IMR-90 (cell line): ENCODE results near the gene CPLX1. TPM values are rescaled to one million over a fixed set of nuclear protein-coding genes. Genes with fewer than 3 reads are reported as not detected.
"Not testable (repeated sequence)": the region's sequence is repeated elsewhere in the genome, so short reads cannot be mapped to it uniquely, and the experiment has no call there.

ENCODE experiments used
- ATAC-seq: fragments of 200-7000 bp; cut with Tn5 transposase; 2 replicates; pipeline ENCODE4 v1.9.1; 2020; ENCODE audit warnings: low read depth, mild to moderate bottlenecking, moderate library complexity
- BruUV-seq: library from RNA; stranded (reverse); fragments of 400-500 nt; replicated peaks from 2 replicates; lab custom pipeline; 2021; lab: Mats Ljungman, UMichigan
- CTCF ChIA-PET: fragments of 300-600 bp; formaldehyde crosslinking; extraction: SDS; loops from one replicate; lab custom pipeline; 2021; ENCODE audit warnings: antibody characterized with exemption; lab: Yijun Ruan, JAX
- POLR2A ChIA-PET: fragments of 300-600 bp; sonication (Branson Sonifier 250); formaldehyde crosslinking; loops from one replicate; lab custom pipeline; 2022; ENCODE audit warnings: antibody characterized with exemption; ENCODE audit not compliant: unreplicated experiment; lab: Charles Lee
- DNase-seq: peaks from one replicate; pipeline ENCODE4 v3.0.0; 2013
- H2AFZ ChIP-seq: replicated peaks from 2 replicates; pipeline ENCODE3; 2013; ENCODE audit warnings: low read length, mild to moderate bottlenecking; ENCODE audit not compliant: poor library complexity
- H2AK5ac ChIP-seq: 2 replicates; pipeline ENCODE4 v1.6.1; 2013; ENCODE audit warnings: low read depth, low read length, inconsistent platforms
- H2AK9ac ChIP-seq: replicated peaks from 2 replicates; pipeline ENCODE3; 2013; ENCODE audit warnings: mild to moderate bottlenecking, low read depth, low read length, moderate library complexity; ENCODE audit not compliant: poor library complexity
- H2BK120ac ChIP-seq: 2 replicates; pipeline ENCODE4 v1.6.1; 2013; ENCODE audit warnings: low read depth, low read length, inconsistent platforms
- H2BK15ac ChIP-seq: 3 replicates; pipeline ENCODE4 v1.6.1; 2013; ENCODE audit warnings: low read depth, low read length, inconsistent platforms
- H2BK20ac ChIP-seq: 2 replicates; pipeline ENCODE4 v1.6.1; 2013; ENCODE audit warnings: low read depth, mild to moderate bottlenecking, inconsistent platforms, low read length, moderate library complexity
- H2BK5ac ChIP-seq: 2 replicates; pipeline ENCODE4 v1.6.1; 2013; ENCODE audit warnings: mild to moderate bottlenecking, low read depth, low read length, inconsistent platforms; ENCODE audit not compliant: poor library complexity, severe bottlenecking
- H3K14ac ChIP-seq: replicated peaks from 2 replicates; pipeline ENCODE4 v1.6.1; 2013; ENCODE audit warnings: low read depth, low read length, inconsistent platforms
- H3K18ac ChIP-seq: 2 replicates; pipeline ENCODE4 v1.6.1; 2013; ENCODE audit warnings: low read depth, low read length, control low read depth
- H3K23ac ChIP-seq: 2 replicates; pipeline ENCODE4 v1.6.1; 2013; ENCODE audit warnings: low read depth, low read length, inconsistent platforms
- H3K27ac ChIP-seq: 2 replicates; pipeline ENCODE4 v1.5.1; 2013; ENCODE audit warnings: mild to moderate bottlenecking, control low read depth, low read length; ENCODE audit not compliant: insufficient read depth
- H3K27me3 ChIP-seq: 2 replicates; pipeline ENCODE4 v1.6.1; 2013; ENCODE audit warnings: low read length; ENCODE audit not compliant: control insufficient read depth, insufficient read depth
- H3K36me3 ChIP-seq: 2 replicates; pipeline ENCODE4 v1.6.1; 2013; ENCODE audit warnings: low read length, mixed read lengths; ENCODE audit not compliant: control insufficient read depth, insufficient read depth
- H3K4ac ChIP-seq: 2 replicates; pipeline ENCODE4 v1.6.1; 2013; ENCODE audit warnings: low read depth, low read length, inconsistent platforms
- H3K4me1 ChIP-seq: 2 replicates; pipeline ENCODE4 v1.6.1; 2013; ENCODE audit warnings: low read length, mixed read lengths; ENCODE audit not compliant: control insufficient read depth, insufficient read depth
- H3K4me2 ChIP-seq: 2 replicates; pipeline ENCODE4 v1.6.1; 2013; ENCODE audit warnings: low read depth, mild to moderate bottlenecking, control low read depth, low read length, moderate library complexity
- H3K4me3 ChIP-seq: 2 replicates; pipeline ENCODE4 v1.5.1; 2013; ENCODE audit warnings: low read depth, mild to moderate bottlenecking, control low read depth, low read length, moderate library complexity; ENCODE audit not compliant: insufficient read depth
- H3K56ac ChIP-seq: 2 replicates; pipeline ENCODE4 v1.6.1; 2013; ENCODE audit warnings: low read length, inconsistent platforms; ENCODE audit not compliant: insufficient read depth; ENCODE audit errors: extremely low read depth
- H3K79me1 ChIP-seq, 2 experiments: 2 replicates each; pipeline ENCODE4 v1.6.1; 2013; ENCODE audit warnings: low read length in 2 of 2, inconsistent platforms in 1 of 2, low read depth in 1 of 2
- H3K9ac ChIP-seq: 2 replicates; pipeline ENCODE4 v1.6.1; 2013; ENCODE audit warnings: low read depth, low read length, control low read depth
- H3K9me1 ChIP-seq: 2 replicates; pipeline ENCODE4 v1.6.1; 2013; ENCODE audit warnings: low read length, inconsistent platforms; ENCODE audit not compliant: insufficient read depth
- H3K9me3 ChIP-seq: 2 replicates; pipeline ENCODE4 v1.6.1; 2013; ENCODE audit warnings: low read length; ENCODE audit not compliant: control insufficient read depth, insufficient read depth
- H4K20me1 ChIP-seq: 2 replicates; pipeline ENCODE4 v1.6.1; 2013; ENCODE audit warnings: low read length, inconsistent platforms; ENCODE audit not compliant: insufficient read depth
- H4K5ac ChIP-seq: 2 replicates; pipeline ENCODE4 v1.6.1; 2013; ENCODE audit warnings: mild to moderate bottlenecking, low read depth, low read length, control low read depth
- H4K8ac ChIP-seq, 2 experiments: 2 replicates each; pipeline ENCODE4 v1.6.1; 2013; ENCODE audit warnings: low read depth in 2 of 2, low read length in 2 of 2, control low read depth in 1 of 2, inconsistent platforms in 1 of 2
- H4K91ac ChIP-seq: 2 replicates; pipeline ENCODE4 v1.6.1; 2013; ENCODE audit warnings: low read depth, low read length, inconsistent platforms; ENCODE audit not compliant: insufficient read depth
- WGBS, 2 experiments: methylation state at CpG; one replicate each; pipeline versions ENCODE4 v1.1.5 to v1.1.7; 2013; ENCODE audit warnings: missing lambda C conversion rate in 2 of 2; ENCODE audit not compliant: insufficient read length in 1 of 2; ENCODE audit errors: extremely low coverage in 2 of 2; 5-methylcytosine and 5-hydroxymethylcytosine counted together
- dilution Hi-C: fragments of 300-500 bp; cut with HindIII; formaldehyde crosslinking; loops from one replicate; pipeline ENCODE4 v1.14.3; 2018; ENCODE audit warnings: low sequenced_read_pairs; ENCODE audit not compliant: unreplicated experiment
- in situ Hi-C: fragments of 300-500 bp; cut with MboI; formaldehyde crosslinking; loops from 3 replicates; pipeline ENCODE4 v1.14.3; 2019; ENCODE audit warnings: low sequenced_read_pairs, inconsistent platforms, mixed read lengths
- intact Hi-C: fragments of 100-400 bp; cut with micrococcal nuclease; formaldehyde crosslinking; loops from 2 replicates; pipeline ENCODE4 v1.10.0; 2022
- polyA plus RNA-seq, 3 experiments: library from polyadenylated mRNA; depleted of rRNA; stranded (reverse); fragments of >200 nt; gene quantifications; 2 replicates each; pipeline ENCODE4 v1.2.3, GENCODE V29; 2012; ENCODE audit warnings: low replicate concordance in 1 of 3
- total RNA-seq: library from RNA; depleted of rRNA; stranded (reverse); fragments of >200 nt; gene quantifications from 2 replicates; pipeline ENCODE4 v1.2.3, GENCODE V29; 2012

Gene CPLX1
- total and polyA plus RNA-seq, 2 of the 4 experiments (the other 2 are of a cell fraction), result 0.05 TPM; not detected in 1

- CTCF ChIA-PET, H3K4me1 ChIP-seq, intact Hi-C loops, H3K18ac ChIP-seq, H3K4me2 ChIP-seq, H4K20me1 ChIP-seq, H3K9me1 ChIP-seq, DNase-seq, H4K91ac ChIP-seq, H3K23ac ChIP-seq, H2BK5ac ChIP-seq, H3K4ac ChIP-seq, H2BK20ac ChIP-seq, H3K9me3 ChIP-seq, H3K14ac ChIP-seq, H2AK9ac ChIP-seq, H2BK15ac ChIP-seq, in situ Hi-C loops, dilution Hi-C loops, H3K27ac ChIP-seq, H3K56ac ChIP-seq, H4K5ac ChIP-seq, BruUV-seq, ATAC-seq, H2AK5ac ChIP-seq, H2BK120ac ChIP-seq, H3K9ac ChIP-seq, H2AFZ ChIP-seq, H4K8ac ChIP-seq, H3K4me3 ChIP-seq, POLR2A ChIA-PET, H3K79me1 ChIP-seq, H3K36me3 ChIP-seq: not testable (repeated sequence)
- H3K27me3 ChIP-seq, result peaks cover 14% of the 10 kb centered on the region
- no CpG with 5 or more reads among the region's 4 CpGs for WGBS, 2 experiments
Observed at GRCh38 chr4:806979-807378, 18.9 kb downstream of the CPLX1 start.
